Naive thymus-derived CD4-positive, alpha-beta T cell (primary cell): ENCODE data around the gene FBL. TPM values are rescaled to one million over a fixed set of nuclear protein-coding genes. Genes with fewer than 3 reads are reported as not detected.

Experiments
- ATAC-seq: fragments of 150-1000 bp; cut with Tn5 transposase; 2 replicates; pipeline ENCODE4 v1.10.0; 2021; ENCODE audit warnings: mild to moderate bottlenecking, moderate library complexity
- CTCF ChIA-PET: fragments of 350-600 bp; sonication (Branson Sonifier 250); formaldehyde crosslinking; loops from one replicate; lab custom pipeline; 2021; ENCODE audit warnings: antibody characterized with exemption; lab: Charles Lee
- POLR2A ChIA-PET: fragments of 350-600 bp; sonication (Branson Sonifier 250); formaldehyde crosslinking; loops from one replicate; lab custom pipeline; 2021; ENCODE audit warnings: antibody characterized with exemption, inconsistent platforms; lab: Charles Lee
- DNase-seq, 9 donors: peaks; one replicate each; pipeline versions ENCODE4 v3.0.0 to v3.0.0-alpha.2; 2020 to 2022; ENCODE audit warnings: mixed read lengths in 1 of 9
- H3K27ac ChIP-seq: one replicate; pipeline ENCODE4 v1.7.0; 2013; ENCODE audit warnings: mild to moderate bottlenecking, low read depth, low read length, moderate library complexity
- H3K27me3 ChIP-seq, 2 donors: one replicate each; pipeline ENCODE4 v1.7.0; 2013; ENCODE audit warnings: low read length in 2 of 2, mild to moderate bottlenecking in 2 of 2, moderate library complexity in 2 of 2; ENCODE audit not compliant: control insufficient read depth in 2 of 2, insufficient read depth in 2 of 2
- H3K36me3 ChIP-seq, 3 experiments: 1 replicate in 2 of 3; 2 replicates in 1 of 3; pipeline ENCODE4 v1.7.0; 2013; ENCODE audit warnings: low read length in 3 of 3, mild to moderate bottlenecking in 3 of 3, moderate library complexity in 1 of 3; ENCODE audit not compliant: insufficient read depth in 3 of 3, control insufficient read depth in 2 of 3
- H3K4me1 ChIP-seq, 2 donors: one replicate each; pipeline ENCODE4 v1.7.0; 2013; ENCODE audit warnings: low read length in 2 of 2, mild to moderate bottlenecking in 2 of 2, moderate library complexity in 1 of 2; ENCODE audit not compliant: control insufficient read depth in 2 of 2, insufficient read depth in 2 of 2
- H3K4me3 ChIP-seq: 2 replicates; pipeline ENCODE4 v1.7.0; 2013; ENCODE audit warnings: mild to moderate bottlenecking, low read length
- H3K9me3 ChIP-seq, 3 experiments: 1 replicate in 2 of 3; 2 replicates in 1 of 3; pipeline ENCODE4 v1.7.0; 2013; ENCODE audit warnings: low read length in 3 of 3; ENCODE audit not compliant: control insufficient read depth in 2 of 3
- H3K27ac Mint-ChIP-seq, 9 donors: one replicate each; pipeline ENCODE4 v1.8.0; 2020 to 2022; ENCODE audit warnings: mixed read lengths in 9 of 9, mild to moderate bottlenecking in 8 of 9, moderate library complexity in 5 of 9, inconsistent platforms in 2 of 9
- H3K27me3 Mint-ChIP-seq, 5 donors: one replicate each; pipeline ENCODE4 v1.8.0; 2021 to 2022; ENCODE audit warnings: mixed read lengths in 5 of 5, mild to moderate bottlenecking in 1 of 5
- H3K36me3 Mint-ChIP-seq, 5 donors: one replicate each; pipeline ENCODE4 v1.8.0; 2020 to 2022; ENCODE audit warnings: mixed read lengths in 5 of 5, mild to moderate bottlenecking in 3 of 5, inconsistent platforms in 1 of 5
- H3K4me1 Mint-ChIP-seq, 7 donors: one replicate each; pipeline ENCODE4 v1.8.0; 2020 to 2022; ENCODE audit warnings: mixed read lengths in 7 of 7, mild to moderate bottlenecking in 3 of 7, inconsistent platforms in 1 of 7
- H3K4me3 Mint-ChIP-seq, 10 donors: one replicate each; pipeline ENCODE4 v1.8.0; 2020 to 2022; ENCODE audit warnings: mild to moderate bottlenecking in 10 of 10, mixed read lengths in 10 of 10, moderate library complexity in 6 of 10, inconsistent platforms in 2 of 10
- H3K9me3 Mint-ChIP-seq, 11 donors: one replicate each; pipeline ENCODE4 v1.8.0; 2020 to 2022; ENCODE audit warnings: mixed read lengths in 11 of 11, mild to moderate bottlenecking in 4 of 11, inconsistent platforms in 1 of 11, moderate library complexity in 1 of 11
- intact Hi-C, 2 donors: fragments of 100-400 bp; cut with micrococcal nuclease; formaldehyde crosslinking; loops; one replicate each; pipeline ENCODE4 v1.15.1; 2023
- polyA plus RNA-seq, 2 donors: library from polyadenylated mRNA; unstranded; fragments of 300-500 nt; fragmentation: Illumina TruSeq; gene quantifications; one replicate each; pipeline ENCODE4 v1.2.3, GENCODE V29; 2021
- total RNA-seq, 6 experiments: library from RNA in 5 of 6; stranded (reverse) in 5 of 6; gene quantifications; 1 replicate in 5 of 6; 2 replicates in 1 of 6; pipeline ENCODE4 v1.2.3 and lab custom pipeline; 2021 to 2026

The FBL gene
- total and polyA plus RNA-seq, 7 experiments from 2014 or later = 222 to 387 (median 359) TPM

DNA sequence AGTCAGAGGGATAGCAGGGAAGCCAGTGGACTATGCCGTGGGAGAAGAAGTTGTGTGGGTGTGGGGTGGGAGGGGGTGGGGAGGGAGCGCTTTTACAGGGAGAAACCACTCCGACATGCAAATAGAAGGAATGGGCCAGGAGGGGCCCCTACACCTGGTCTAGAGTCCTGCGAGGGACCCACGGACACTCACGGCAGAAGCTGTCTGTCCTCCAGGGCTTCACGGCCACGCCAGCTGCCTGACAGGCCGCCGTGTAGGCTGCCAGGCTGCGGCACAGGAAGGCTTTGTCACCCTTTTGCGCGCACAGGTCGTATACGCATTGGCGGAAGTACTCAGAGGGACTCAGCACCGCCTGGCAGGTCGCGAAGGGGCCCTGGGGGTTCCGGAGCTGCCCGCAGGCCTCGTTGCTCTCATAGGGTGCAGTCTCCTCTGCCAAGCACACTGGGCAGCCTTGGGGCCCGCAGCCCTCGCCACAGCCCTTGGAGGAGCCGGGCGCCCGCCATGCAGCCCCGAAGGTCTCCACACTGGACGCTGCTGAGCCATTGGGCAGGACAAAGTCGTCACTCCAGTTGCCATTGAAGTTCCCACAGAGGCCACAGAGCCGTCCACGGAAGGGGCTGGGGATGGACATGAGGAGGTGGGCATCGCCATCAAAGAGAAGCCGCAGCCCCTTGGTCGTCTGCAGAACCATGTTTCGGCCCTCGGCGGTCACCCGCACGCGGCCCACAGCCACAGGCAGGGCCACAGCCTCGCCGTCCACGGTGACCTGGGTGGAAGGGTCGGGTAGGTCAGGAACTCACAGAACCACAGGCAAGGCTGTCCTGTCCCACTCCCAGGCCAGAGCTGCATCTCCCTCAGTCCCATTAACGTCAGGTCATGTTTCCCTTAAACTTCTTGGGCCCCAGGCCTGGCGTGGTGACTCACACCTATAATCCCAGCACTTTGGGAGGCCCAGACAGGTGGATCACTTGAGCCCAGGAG, 26.0 kb upstream of the FBL start:
- Mint-ChIP-seq H3K4me1 (peaks cover 0 to 1% (median 0%) of the 10 kb centered on the region in 7 donors), H3K4me3 (no peak overlapping the region), H3K36me3 (peaks cover 0 to 19% (median 4%) of the 10 kb centered on the region in 5 donors), H3K27ac (no peak overlapping the region), H3K27me3 (no peaks in the 10 kb centered on the region), H3K9me3 (no peaks in the 10 kb centered on the region)
- peaks cover 0 to 38% (median 0%) of the 10 kb centered on the region in 3 experiments for H3K36me3 ChIP-seq
- H3K4me1 ChIP-seq = no peaks in the 10 kb centered on the region
- no peaks in the 10 kb centered on the region for H3K9me3 ChIP-seq
- ATAC-seq (no peak), DNase-seq (no peak)
- H3K27me3 ChIP-seq = no peaks in the 10 kb centered on the region
- POLR2A ChIA-PET = no interaction called here
- H3K27ac ChIP-seq = no peak overlapping the region
- no peak overlapping the region for H3K4me3 ChIP-seq
- CTCF ChIA-PET = no interaction called here
- intact Hi-C loops = no loop called here

DNA sequence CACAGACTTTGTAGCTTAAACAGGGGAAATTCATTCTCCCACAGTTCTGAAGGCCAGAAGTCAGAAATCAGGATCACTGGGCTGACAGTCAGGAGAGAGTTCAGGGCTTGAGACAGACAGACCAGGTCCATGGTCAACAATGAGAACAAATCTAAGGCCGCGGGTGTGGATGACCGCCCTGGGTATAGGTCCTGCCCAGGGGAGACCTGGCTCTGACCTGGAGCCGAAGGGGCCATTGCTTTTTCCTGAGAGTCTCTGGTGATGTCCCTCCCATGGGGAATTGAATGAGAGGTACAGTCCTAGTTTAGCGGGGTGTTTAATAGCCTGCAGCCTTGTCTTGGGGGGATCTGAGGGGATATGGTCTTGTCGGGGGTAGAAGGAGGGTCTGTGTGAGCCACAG, 25.2 kb upstream of the FBL start:
- H3K36me3 ChIP-seq = peaks cover 0 to 46% (median 0%) of the 10 kb centered on the region in 3 experiments
- no peaks in the 10 kb centered on the region for H3K9me3 ChIP-seq
- no peaks in the 10 kb centered on the region for H3K9me3 Mint-ChIP-seq
- H3K4me1 ChIP-seq = no peaks in the 10 kb centered on the region
- no peak for DNase-seq
- H3K27ac ChIP-seq = no peak overlapping the region
- no peak for ATAC-seq
- H3K27ac Mint-ChIP-seq = no peak overlapping the region
- intact Hi-C loops = no loop called here
- no peaks in the 10 kb centered on the region for H3K27me3 ChIP-seq
- H3K36me3 Mint-ChIP-seq = peaks cover 0 to 25% (median 6%) of the 10 kb centered on the region in 5 donors
- H3K4me3 ChIP-seq = no peak overlapping the region
- H3K27me3 Mint-ChIP-seq = no peaks in the 10 kb centered on the region
- CTCF ChIA-PET = no interaction called here
- no peak overlapping the region for H3K4me3 Mint-ChIP-seq
- H3K4me1 Mint-ChIP-seq = peaks cover 0 to 2% (median 0%) of the 10 kb centered on the region in 7 donors
- POLR2A ChIA-PET = no interaction called here

DNA sequence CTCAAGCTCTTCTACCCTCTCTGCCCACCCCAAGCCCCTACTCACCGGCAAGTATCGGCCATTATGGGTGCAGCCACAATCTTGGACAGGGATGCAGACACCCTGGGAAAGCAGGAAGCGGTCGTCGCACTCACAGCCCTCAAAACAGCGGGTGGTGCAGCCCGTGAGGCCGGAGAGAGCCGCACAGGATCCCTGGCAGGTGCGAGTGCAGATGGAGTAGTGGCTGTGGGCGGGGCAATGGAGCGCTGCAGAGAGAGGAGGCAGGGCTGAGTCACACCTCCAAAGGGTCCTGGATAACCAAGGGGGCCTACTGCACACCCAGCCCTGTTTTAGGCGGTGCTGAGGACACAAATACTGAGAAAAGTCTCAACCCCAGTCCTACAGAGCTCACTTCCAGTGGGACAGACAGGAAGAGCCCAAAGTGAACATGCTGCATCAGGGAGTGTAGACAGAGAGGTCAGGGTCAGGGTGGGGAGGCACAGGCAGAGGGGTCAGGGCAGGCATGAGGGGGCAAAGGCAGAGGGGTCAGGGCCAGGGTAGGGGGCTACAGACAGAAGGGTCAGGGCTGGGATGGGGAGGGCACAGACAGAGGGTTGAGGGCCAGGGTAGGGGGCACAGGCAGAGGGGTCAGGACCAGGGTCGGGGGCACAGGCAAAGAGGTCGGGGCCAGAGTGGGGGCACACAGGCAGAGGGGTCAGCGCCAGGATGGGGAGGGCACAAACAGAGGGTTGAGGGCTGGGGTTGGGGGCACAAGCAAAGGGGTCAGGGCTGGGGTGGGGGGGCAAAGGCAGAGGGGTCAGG, 24.2 kb upstream of the FBL start:
- Histone ChIP-seq H3K36me3 (peaks cover 0 to 51% (median 0%) of the 10 kb centered on the region in 3 experiments), H3K4me3 (no peak overlapping the region), H3K27me3 (no peaks in the 10 kb centered on the region), H3K27ac (no peak overlapping the region), H3K9me3 (no peaks in the 10 kb centered on the region), H3K4me1 (no peaks in the 10 kb centered on the region)
- Mint-ChIP-seq H3K9me3 (no peaks in the 10 kb centered on the region), H3K27me3 (no peaks in the 10 kb centered on the region), H3K4me3 (no peak overlapping the region), H3K27ac (peak overlapping the region in 1 of 9 donors; percentile 76), H3K36me3 (peaks cover 0 to 31% (median 12%) of the 10 kb centered on the region in 5 donors), H3K4me1 (peaks cover 0 to 2% (median 0%) of the 10 kb centered on the region in 7 donors)
- no peak for DNase-seq
- POLR2A ChIA-PET = no interaction called here
- CTCF ChIA-PET = interaction anchor here (1.1 kb wide), 1 partner anchor 100 kb away, joined by 4 read pairs; no protein-coding TSS in a partner anchor
- ATAC-seq = no peak
- intact Hi-C loops = no loop called here

DNA sequence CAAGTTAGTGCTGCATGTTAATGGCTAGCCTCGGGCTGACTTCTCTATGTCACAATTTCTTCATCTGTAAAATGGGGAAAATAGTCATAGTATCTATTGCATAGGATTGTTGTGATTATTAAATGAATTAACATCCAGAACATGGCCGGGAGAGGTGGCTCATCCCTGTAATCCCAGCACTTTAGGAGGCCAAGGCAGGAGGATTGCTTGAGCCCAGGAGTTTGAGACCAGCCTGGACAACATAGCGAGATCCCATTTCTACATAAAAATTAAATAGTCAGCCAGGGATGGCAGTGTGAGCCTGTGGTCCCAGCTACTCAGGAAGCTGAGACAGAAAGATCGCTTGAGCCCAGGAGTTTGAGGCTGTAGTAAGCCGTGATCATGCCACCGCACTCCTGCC, 21.8 kb upstream of the FBL start:
- ChIA-PET CTCF (no interaction called here), POLR2A (interaction anchor here (0.7 kb wide), 1 partner anchor 16 kb away, joined by 3 read pairs; no protein-coding TSS in a partner anchor)
- H3K27me3 Mint-ChIP-seq = no peaks in the 10 kb centered on the region
- H3K4me1 Mint-ChIP-seq = peaks cover 0 to 4% (median 0%) of the 10 kb centered on the region in 7 donors
- Histone ChIP-seq H3K36me3 (peaks cover 0 to 35% (median 0%) of the 10 kb centered on the region in 3 experiments), H3K4me3 (no peak overlapping the region), H3K27me3 (no peaks in the 10 kb centered on the region), H3K27ac (no peak overlapping the region), H3K4me1 (no peaks in the 10 kb centered on the region), H3K9me3 (no peaks in the 10 kb centered on the region)
- no peak overlapping the region for H3K27ac Mint-ChIP-seq
- no peaks in the 10 kb centered on the region for H3K9me3 Mint-ChIP-seq
- H3K4me3 Mint-ChIP-seq = no peak overlapping the region
- no peak for DNase-seq
- H3K36me3 Mint-ChIP-seq = peaks cover 0 to 40% (median 12%) of the 10 kb centered on the region in 5 donors
- intact Hi-C loops = no loop called here
- ATAC-seq = no peak

DNA sequence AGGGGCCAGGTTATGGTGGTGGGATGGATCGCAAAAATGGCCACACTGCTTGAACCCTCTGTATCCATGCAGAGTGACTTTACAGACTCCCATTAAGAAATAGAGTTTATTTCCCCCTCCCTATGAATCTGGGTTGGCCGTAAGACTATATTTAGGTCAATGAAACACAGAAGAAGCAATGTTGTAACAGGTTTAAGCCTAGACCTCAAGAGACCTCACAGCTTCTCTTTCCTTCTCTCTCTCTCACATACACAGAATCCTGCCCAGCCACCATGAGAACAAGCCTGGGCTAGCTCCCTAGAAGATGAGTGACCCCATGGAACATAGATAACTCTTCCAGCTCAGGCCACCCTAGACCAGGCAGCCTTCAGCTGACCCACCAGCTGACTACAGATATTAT, 21.0 kb upstream of the FBL start:
- Histone ChIP-seq H3K27ac (no peak overlapping the region), H3K4me3 (no peak overlapping the region), H3K36me3 (peaks cover 0 to 32% (median 0%) of the 10 kb centered on the region in 3 experiments), H3K27me3 (no peaks in the 10 kb centered on the region), H3K4me1 (no peaks in the 10 kb centered on the region), H3K9me3 (no peaks in the 10 kb centered on the region)
- CTCF ChIA-PET = no interaction called here
- Mint-ChIP-seq H3K27me3 (no peaks in the 10 kb centered on the region), H3K36me3 (peaks cover 0 to 41% (median 12%) of the 10 kb centered on the region in 5 donors), H3K4me1 (peaks cover 0 to 4% (median 0%) of the 10 kb centered on the region in 7 donors), H3K9me3 (no peaks in the 10 kb centered on the region), H3K27ac (peak overlapping the region in 1 of 9 donors; percentile 7), H3K4me3 (no peak overlapping the region)
- DNase-seq = no peak
- no peak for ATAC-seq
- intact Hi-C loops = no loop called here
- POLR2A ChIA-PET = interaction anchor here (0.7 kb wide), 1 partner anchor 15 kb away, joined by 3 read pairs; no protein-coding TSS in a partner anchor

DNA sequence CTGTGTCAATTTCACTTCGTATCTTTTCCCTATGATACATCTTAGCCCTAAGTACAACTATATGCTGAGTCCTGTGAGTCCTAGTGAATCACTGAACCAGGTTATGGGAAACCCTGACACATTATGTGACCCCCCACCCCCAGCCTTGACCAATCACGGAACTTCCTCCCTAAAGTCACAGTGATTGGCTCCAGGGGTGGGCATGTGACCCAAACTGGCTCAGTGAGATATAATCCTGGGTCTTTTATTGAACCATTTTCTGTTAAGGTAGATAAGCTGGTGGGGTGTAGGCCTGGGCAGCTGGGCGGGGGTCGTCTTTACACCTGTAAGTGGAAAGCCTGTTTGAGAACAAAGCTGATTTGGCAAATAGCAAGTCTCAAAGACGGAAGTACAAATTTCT, 19.8 kb upstream of the FBL start:
- peak overlapping the region in 1 of 9 donors; percentile 39 for H3K27ac Mint-ChIP-seq
- H3K27me3 ChIP-seq = no peaks in the 10 kb centered on the region
- no peaks in the 10 kb centered on the region for H3K9me3 ChIP-seq
- H3K4me1 Mint-ChIP-seq = peaks cover 0 to 4% (median 0%) of the 10 kb centered on the region in 7 donors
- DNase-seq = no peak
- CTCF ChIA-PET = interaction anchor here (0.6 kb wide), 1 partner anchor 337 kb away, joined by 3 read pairs; no protein-coding TSS in a partner anchor
- intact Hi-C loops = no loop called here
- no peak overlapping the region for H3K27ac ChIP-seq
- no peaks in the 10 kb centered on the region for H3K27me3 Mint-ChIP-seq
- peaks cover 0 to 45% (median 12%) of the 10 kb centered on the region in 5 donors for H3K36me3 Mint-ChIP-seq
- ATAC-seq = no peak
- H3K4me1 ChIP-seq = no peaks in the 10 kb centered on the region
- H3K9me3 Mint-ChIP-seq = no peaks in the 10 kb centered on the region
- POLR2A ChIA-PET = interaction anchor here (0.8 kb wide), 1 partner anchor 14 kb away, joined by 3 read pairs; no protein-coding TSS in a partner anchor
- H3K36me3 ChIP-seq = peaks cover 0 to 27% (median 0%) of the 10 kb centered on the region in 3 experiments
- H3K4me3 Mint-ChIP-seq = no peak overlapping the region
- H3K4me3 ChIP-seq = no peak overlapping the region
